Hepatocyte (in vitro differentiated cells): Measurements from ENCODE around the gene ZNF445. TPM values are rescaled to one million over a fixed set of nuclear protein-coding genes. Genes with fewer than 3 reads are reported as not detected.
"Not testable (repeated sequence)": the region's sequence is repeated elsewhere in the genome, so short reads cannot be mapped to it uniquely, and the experiment has no call there.

Experiments
- DNase-seq: peaks from one replicate; pipeline ENCODE4 v3.0.0-alpha.2; 2016; ENCODE audit warnings: low spot score
- H2AFZ ChIP-seq: fragments of 200-600 bp; sonication (generic); 2 replicates; pipeline ENCODE4 v1.6.0; 2016; ENCODE audit warnings: antibody characterized with exemption, mild to moderate bottlenecking
- H3K27ac ChIP-seq: fragments of 200-600 bp; sonication (generic); 2 replicates; pipeline ENCODE4 v1.5.1; 2016; ENCODE audit warnings: mild to moderate bottlenecking
- H3K27me3 ChIP-seq: fragments of 200-600 bp; sonication (generic); 2 replicates; pipeline ENCODE4 v1.6.1; 2016
- H3K36me3 ChIP-seq: fragments of 200-600 bp; sonication (generic); replicated peaks from 2 replicates; pipeline ENCODE4 v1.5.1; 2016; ENCODE audit warnings: low read depth; ENCODE audit not compliant: insufficient read depth
- H3K4me1 ChIP-seq: fragments of 200-600 bp; sonication (generic); 2 replicates; pipeline ENCODE4 v1.5.1; 2016; ENCODE audit warnings: mild to moderate bottlenecking, moderate library complexity; ENCODE audit not compliant: insufficient read depth
- H3K4me2 ChIP-seq: fragments of 200-600 bp; sonication (generic); 2 replicates; pipeline ENCODE4 v1.6.0; 2016
- H3K4me3 ChIP-seq: fragments of 200-600 bp; sonication (generic); 2 replicates; pipeline ENCODE4 v1.5.1; 2016; ENCODE audit warnings: mild to moderate bottlenecking
- H3K79me2 ChIP-seq: fragments of 200-600 bp; sonication (generic); 2 replicates; pipeline ENCODE4 v1.6.0; 2017; ENCODE audit warnings: mild to moderate bottlenecking
- H3K9me2 ChIP-seq: fragments of 200-600 bp; sonication (generic); replicated peaks from 2 replicates; pipeline ENCODE4 v1.6.0; 2017; ENCODE audit warnings: mild to moderate bottlenecking; ENCODE audit not compliant: insufficient read depth
- H3K9me3 ChIP-seq: fragments of 200-600 bp; sonication (generic); 2 replicates; pipeline ENCODE4 v1.5.1; 2016; ENCODE audit warnings: low read depth, mild to moderate bottlenecking
- H4K20me1 ChIP-seq: fragments of 200-600 bp; sonication (generic); 2 replicates; pipeline ENCODE4 v1.6.0; 2016; ENCODE audit warnings: mild to moderate bottlenecking; ENCODE audit not compliant: insufficient read depth, poor library complexity, severe bottlenecking
- CTCF ChIP-seq: fragments of 200-600 bp; sonication (generic); IDR thresholded peaks from 2 replicates; pipeline ENCODE4 v1.5.1; 2016; ENCODE audit warnings: antibody characterized with exemption, mild to moderate bottlenecking; ENCODE audit not compliant: poor library complexity
- EZH2 ChIP-seq: fragments of 200-600 bp; sonication (generic); IDR thresholded peaks from 2 replicates; pipeline ENCODE4 v1.6.1; 2016; ENCODE audit warnings: antibody characterized with exemption, mild to moderate bottlenecking, borderline replicate concordance
- EZH2phosphoT487 ChIP-seq: fragments of 200-600 bp; sonication (generic); IDR thresholded peaks from one replicate; pipeline ENCODE4 v1.6.1; 2018; ENCODE audit warnings: antibody characterized with exemption, mild to moderate bottlenecking, low read depth, moderate library complexity; ENCODE audit not compliant: unreplicated experiment, severe bottlenecking
- WGBS: methylation state at CpG from one replicate; pipeline ENCODE4 v1.1.6; 2016; ENCODE audit warnings: low lambda C conversion rate; ENCODE audit errors: missing lambda C conversion rate; 5-methylcytosine and 5-hydroxymethylcytosine counted together
- polyA plus RNA-seq: library from polyadenylated mRNA; unstranded; fragments of >200 nt; fragmentation: Nextera tagmentation; extraction: Ambion mirVana; gene quantifications from 2 replicates; pipeline ENCODE4 v1.2.1, GENCODE V29; 2016
- total RNA-seq: library from RNA; depleted of rRNA; stranded (reverse); fragments of >200 nt; gene quantifications from 2 replicates; pipeline ENCODE4 v1.2.3, GENCODE V29; 2014

Gene ZNF445
- total and polyA plus RNA-seq, 2 experiments from 2014 or later = 6.4 to 10.5 TPM

DNA sequence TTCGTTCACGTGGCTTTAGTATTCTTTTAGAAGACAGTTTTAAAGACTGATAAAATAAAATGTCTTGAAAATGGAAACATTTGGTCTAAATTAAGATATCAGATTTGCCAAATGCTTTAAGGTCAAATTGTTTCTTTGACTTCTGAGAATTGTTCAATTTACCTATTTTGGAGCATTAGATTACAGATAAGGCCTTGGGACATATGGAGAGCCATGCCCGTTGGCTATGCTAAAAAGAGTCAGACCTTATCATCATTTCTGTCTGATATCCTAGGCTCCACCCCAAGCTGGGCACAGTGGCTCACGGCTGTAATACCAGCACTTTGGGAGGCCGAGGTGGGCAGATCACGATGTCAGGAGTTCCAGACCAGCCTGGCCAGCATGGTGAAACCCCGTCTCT lies 13.0 kb downstream of the ZNF445 start:
- H3K79me2 ChIP-seq = peaks cover 70% of the 10 kb centered on the region
- no peak overlapping the region for H3K4me2 ChIP-seq
- TF ChIP-seq CTCF (no peak), EZH2phosphoT487 (no peak), EZH2 (no peak)
- no peak overlapping the region for H2AFZ ChIP-seq
- no peak for DNase-seq
- no peaks in the 10 kb centered on the region for H3K4me1 ChIP-seq
- no peak overlapping the region for H3K27ac ChIP-seq
- H3K27me3 ChIP-seq = no peaks in the 10 kb centered on the region
- H4K20me1 ChIP-seq = no peaks in the 10 kb centered on the region
- H3K4me3 ChIP-seq = no peak overlapping the region
- H3K9me3 ChIP-seq = no peaks in the 10 kb centered on the region
- no peaks in the 10 kb centered on the region for H3K36me3 ChIP-seq
- 81% methylated on average over 7 of the region's 7 CpGs for WGBS
- H3K9me2 ChIP-seq = no peaks in the 10 kb centered on the region

GRCh38 chr3:44460050-44460449 lies 17.4 kb downstream of the ZNF445 start:
- H3K27me3 ChIP-seq, DNase-seq, H3K9me3 ChIP-seq, H3K4me3 ChIP-seq, H3K4me1 ChIP-seq, H4K20me1 ChIP-seq, H3K27ac ChIP-seq, H3K9me2 ChIP-seq, H3K36me3 ChIP-seq, H2AFZ ChIP-seq, H3K4me2 ChIP-seq: not testable (repeated sequence)
- peaks cover 46% of the 10 kb centered on the region for H3K79me2 ChIP-seq
- 98% methylated on average over 4 of the region's 4 CpGs for WGBS

DNA sequence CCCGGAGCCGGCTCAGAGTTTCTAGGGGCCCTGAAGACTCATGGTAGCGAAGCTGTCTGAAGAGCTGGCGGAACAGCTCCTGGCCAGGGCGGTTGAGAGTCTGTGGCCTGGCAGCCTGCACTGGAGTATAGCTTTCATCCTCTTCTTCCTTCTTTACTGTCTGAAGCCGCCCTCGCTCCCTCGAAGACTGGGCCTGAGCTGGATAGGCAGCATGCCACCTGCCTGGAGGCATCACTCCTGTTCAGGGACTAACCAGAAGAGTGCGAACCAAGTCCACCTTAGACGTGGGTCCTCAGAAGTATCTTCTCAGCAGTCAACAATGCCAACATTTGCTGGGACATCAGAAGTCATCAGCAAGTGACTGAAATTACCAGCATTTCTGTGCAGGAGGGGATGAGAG lies 22.2 kb downstream of the ZNF445 start:
- Histone ChIP-seq H3K9me3 (no peaks in the 10 kb centered on the region), H3K4me2 (no peak overlapping the region), H3K36me3 (no peaks in the 10 kb centered on the region), H3K79me2 (peaks cover 24% of the 10 kb centered on the region), H3K4me1 (no peaks in the 10 kb centered on the region), H3K4me3 (no peak overlapping the region), H4K20me1 (peaks cover 5% of the 10 kb centered on the region), H3K27me3 (no peaks in the 10 kb centered on the region), H3K9me2 (no peaks in the 10 kb centered on the region), H3K27ac (no peak overlapping the region), H2AFZ (no peak overlapping the region)
- no peak for DNase-seq
- WGBS = 96% methylated on average over 10 of the region's 10 CpGs
- no peak for TF ChIP-seq EZH2phosphoT487
- TF ChIP-seq EZH2 = no peak
- TF ChIP-seq CTCF = no peak

DNA sequence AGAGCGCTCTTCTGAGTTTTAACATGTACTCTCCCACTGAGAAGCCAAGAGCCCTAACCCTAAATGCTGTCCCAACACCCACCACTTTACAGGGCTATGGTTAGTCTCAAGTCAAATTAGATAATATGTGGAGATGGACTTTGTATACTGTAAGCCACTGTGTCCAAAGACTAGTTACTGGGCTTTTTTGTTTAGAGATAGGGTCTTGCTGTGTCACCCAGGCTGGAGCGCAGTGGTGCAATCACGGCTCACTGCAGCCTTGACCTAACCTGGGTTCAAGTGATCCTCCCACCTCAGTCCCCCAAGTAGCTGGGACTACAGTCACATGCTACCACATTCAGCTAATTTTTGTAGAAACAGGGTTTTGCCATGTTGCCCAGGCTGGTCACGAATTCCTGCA lies 23.2 kb downstream of the ZNF445 start:
- no peak overlapping the region for H3K4me3 ChIP-seq
- no peak overlapping the region for H3K4me2 ChIP-seq
- no peaks in the 10 kb centered on the region for H3K27me3 ChIP-seq
- no peaks in the 10 kb centered on the region for H3K4me1 ChIP-seq
- H3K27ac ChIP-seq = no peak overlapping the region
- no peaks in the 10 kb centered on the region for H3K9me3 ChIP-seq
- DNase-seq = no peak
- H3K36me3 ChIP-seq = peaks cover 5% of the 10 kb centered on the region
- no peak overlapping the region for H2AFZ ChIP-seq
- no peaks in the 10 kb centered on the region for H3K9me2 ChIP-seq
- H3K79me2 ChIP-seq = peaks cover 17% of the 10 kb centered on the region
- TF ChIP-seq EZH2 (no peak), EZH2phosphoT487 (no peak), CTCF (no peak)
- H4K20me1 ChIP-seq = peaks cover 5% of the 10 kb centered on the region
- WGBS = 91% methylated on average over 4 of the region's 4 CpGs
